Duodenal mucosa (tissue), 2 donors: ENCODE data around the gene CLDN16.

Source experiments
- H3K27ac ChIP-seq: one replicate; pipeline ENCODE4 v1.7.0; 2013; ENCODE audit warnings: low read depth, low read length
- H3K27me3 ChIP-seq, 2 donors: one replicate each; pipeline ENCODE4 v1.7.0; 2013; ENCODE audit warnings: low read length in 2 of 2, control low read depth in 1 of 2; ENCODE audit not compliant: insufficient read depth in 2 of 2, control insufficient read depth in 1 of 2
- H3K36me3 ChIP-seq, 2 donors: one replicate each; pipeline ENCODE4 v1.7.0; 2013; ENCODE audit warnings: low read length in 2 of 2, control low read depth in 1 of 2; ENCODE audit not compliant: insufficient read depth in 2 of 2, control insufficient read depth in 1 of 2
- H3K4me1 ChIP-seq, 2 donors: one replicate each; pipeline ENCODE4 v1.7.0; 2013; ENCODE audit warnings: low read length in 2 of 2, control low read depth in 1 of 2; ENCODE audit not compliant: insufficient read depth in 2 of 2, control insufficient read depth in 1 of 2
- H3K4me3 ChIP-seq, 2 donors: one replicate each; pipeline ENCODE4 v1.7.0; 2013; ENCODE audit warnings: low read length in 2 of 2, low read depth in 1 of 2
- H3K9ac ChIP-seq, 2 donors: one replicate each; pipeline ENCODE4 v1.7.0; 2013; ENCODE audit warnings: low read length in 2 of 2, low read depth in 1 of 2
- H3K9me3 ChIP-seq, 2 donors: one replicate each; pipeline ENCODE4 v1.7.0; 2013; ENCODE audit warnings: low read length in 2 of 2, control low read depth in 1 of 2; ENCODE audit not compliant: control insufficient read depth in 1 of 2

CLDN16 gene

DNA sequence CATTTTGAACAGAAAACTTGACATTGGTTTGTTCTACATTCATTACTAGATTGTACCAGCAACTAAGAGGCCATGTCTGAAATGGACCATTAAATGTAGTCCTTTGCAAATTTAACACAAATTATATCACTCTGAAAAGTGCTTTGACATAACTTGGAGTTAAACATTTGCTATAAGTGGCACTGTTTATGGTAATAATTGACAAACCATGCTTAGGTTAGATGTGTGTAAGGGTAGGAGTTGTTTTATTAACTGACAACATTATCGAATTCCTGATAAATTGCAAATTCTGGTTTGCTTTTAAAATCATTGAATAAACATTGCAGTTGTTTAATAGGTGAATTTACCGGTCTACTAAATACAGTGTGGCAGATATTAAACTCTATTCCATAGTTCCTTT, 67.9 kb downstream of the CLDN16 start:
- no peak overlapping the region for H3K9ac ChIP-seq
- no peak overlapping the region for H3K27ac ChIP-seq
- no peak overlapping the region for H3K4me3 ChIP-seq
- H3K36me3 ChIP-seq = no peaks in the 10 kb centered on the region
- H3K4me1 ChIP-seq = no peaks in the 10 kb centered on the region
- no peaks in the 10 kb centered on the region for H3K9me3 ChIP-seq
- no peaks in the 10 kb centered on the region for H3K27me3 ChIP-seq

DNA sequence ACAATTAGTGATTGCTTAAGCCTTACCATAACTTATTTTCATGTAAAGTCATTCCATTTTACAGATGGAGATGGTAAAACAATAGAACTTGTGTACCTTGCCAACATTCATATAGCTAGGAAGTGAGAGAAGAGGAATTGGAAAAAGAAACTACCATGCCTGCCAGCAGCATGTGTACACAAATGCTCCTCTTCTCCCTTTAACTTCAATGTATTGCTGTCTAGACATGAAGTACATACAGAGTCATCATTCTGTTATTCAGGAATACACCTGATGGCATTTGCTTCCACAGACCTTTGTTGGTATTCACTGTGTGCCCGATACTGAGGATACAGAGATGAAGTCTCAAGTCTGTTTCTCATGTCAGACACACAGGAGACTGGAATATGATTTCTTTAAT, 68.8 kb downstream of the CLDN16 start:
- H3K4me1 ChIP-seq = no peaks in the 10 kb centered on the region
- no peak overlapping the region for H3K4me3 ChIP-seq
- no peaks in the 10 kb centered on the region for H3K9me3 ChIP-seq
- H3K27me3 ChIP-seq = no peaks in the 10 kb centered on the region
- no peak overlapping the region for H3K27ac ChIP-seq
- no peaks in the 10 kb centered on the region for H3K36me3 ChIP-seq
- H3K9ac ChIP-seq = no peak overlapping the region

DNA sequence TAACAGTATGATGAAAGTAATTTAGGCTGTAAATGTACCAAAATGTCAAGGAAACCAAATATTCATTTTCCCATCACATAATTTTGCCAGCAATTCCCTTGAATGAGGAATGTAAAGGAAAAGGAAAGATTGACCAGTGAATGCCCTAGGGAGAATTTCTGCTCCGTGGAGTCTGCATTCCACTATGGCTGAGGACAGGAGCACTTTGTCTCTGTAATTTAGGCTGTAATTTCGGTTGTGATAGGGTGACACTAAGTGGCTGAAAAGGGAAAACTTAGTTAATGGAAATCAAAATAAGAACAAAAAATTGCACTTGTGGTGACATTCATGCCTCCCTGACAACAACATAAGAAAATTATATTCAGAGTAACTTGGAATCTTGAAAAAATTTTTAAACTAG, 70.1 kb downstream of the CLDN16 start:
- H3K27me3 ChIP-seq = no peaks in the 10 kb centered on the region
- no peak overlapping the region for H3K4me3 ChIP-seq
- no peak overlapping the region for H3K27ac ChIP-seq
- no peak overlapping the region for H3K9ac ChIP-seq
- no peaks in the 10 kb centered on the region for H3K4me1 ChIP-seq
- H3K9me3 ChIP-seq = no peaks in the 10 kb centered on the region
- H3K36me3 ChIP-seq = no peaks in the 10 kb centered on the region
